Lung (tissue), 12 donors: ENCODE measurements around the gene CEP162. TPM values are rescaled to one million over a fixed set of nuclear protein-coding genes. Genes with fewer than 3 reads are reported as not detected.

ENCODE experiments used
- ATAC-seq: fragments of 200-7000 bp; cut with Tn5 transposase; one replicate; pipeline ENCODE4 v1.9.1; 2020; ENCODE audit warnings: moderate number of reproducible peaks; ENCODE audit not compliant: insufficient read depth, low FRiP score
- DNase-seq, 3 donors: peaks; one replicate each; pipeline ENCODE4 v3.0.0-alpha.2; 2013 to 2017
- H3K27ac ChIP-seq, 2 donors: one replicate each; pipeline ENCODE4 v1.5.1; 2013; ENCODE audit warnings: mild to moderate bottlenecking in 2 of 2, moderate library complexity in 2 of 2, control low read depth in 1 of 2, inconsistent platforms in 1 of 2, low read depth in 1 of 2, low read length in 1 of 2
- H3K27me3 ChIP-seq, 3 donors: one replicate each; pipeline ENCODE4 v1.5.1; 2013; ENCODE audit warnings: low read length in 2 of 3; ENCODE audit not compliant: control insufficient read depth in 3 of 3, insufficient read depth in 3 of 3
- H3K36me3 ChIP-seq, 4 donors: one replicate each; pipeline ENCODE4 v1.5.1; 2013; ENCODE audit warnings: low read length in 4 of 4, mild to moderate bottlenecking in 1 of 4, moderate library complexity in 1 of 4; ENCODE audit not compliant: control insufficient read depth in 4 of 4, insufficient read depth in 4 of 4
- H3K4me1 ChIP-seq, 5 donors: one replicate each; pipeline ENCODE4 v1.5.1; 2013; ENCODE audit warnings: low read length in 5 of 5, mild to moderate bottlenecking in 2 of 5, moderate library complexity in 1 of 5; ENCODE audit not compliant: control insufficient read depth in 5 of 5, insufficient read depth in 5 of 5
- H3K4me3 ChIP-seq: one replicate; pipeline ENCODE4 v1.5.1; 2013; ENCODE audit warnings: mild to moderate bottlenecking, control low read depth, moderate library complexity
- H3K9ac ChIP-seq, 2 donors: one replicate each; pipeline ENCODE4 v1.5.1; 2013; ENCODE audit warnings: low read length in 2 of 2, control low read depth in 1 of 2; ENCODE audit not compliant: insufficient read depth in 1 of 2
- H3K9me3 ChIP-seq, 4 donors: one replicate each; pipeline ENCODE4 v1.5.1; 2013; ENCODE audit warnings: low read length in 3 of 4, mild to moderate bottlenecking in 1 of 4, moderate library complexity in 1 of 4; ENCODE audit not compliant: control insufficient read depth in 4 of 4, insufficient read depth in 3 of 4
- WGBS, 2 donors: extraction: QIAGEN DNeasy Blood & Tissue Kit; methylation state at CpG; one replicate each; pipeline ENCODE4 v1.1.7; 2013; 5-methylcytosine and 5-hydroxymethylcytosine counted together
- polyA plus RNA-seq, 2 donors: library from polyadenylated mRNA; stranded (reverse); fragments of 200-250 nt; gene quantifications; one replicate each; pipeline ENCODE4 v1.2.1, GENCODE V29; 2013
- total RNA-seq, 2 donors: library from RNA; depleted of rRNA in 1 of 2; stranded (reverse); fragments of >200 nt in 1 of 2; gene quantifications; one replicate each; pipeline ENCODE4 v1.2.1, GENCODE V29; 2014 to 2021
- TF ChIP-seq, protein P1 (sequence below): IDR thresholded peaks from 2 replicates; pipeline ENCODE4 v1.5.1; 2012; ENCODE audit warnings: mild to moderate bottlenecking; ENCODE audit errors: control extremely low read depth, extremely low read depth
- donor health status: control.
- donor health status: control.
- donor health status: Bipolar disorder and iron deficiency.
- donor health status: healthy.
- donor health status: DM: yes; HTN: yes; CAD: no.

The CEP162 gene
- total and polyA plus RNA-seq, 4 donors, result 4.3 to 25.6 (median 8.7) TPM

DNA sequence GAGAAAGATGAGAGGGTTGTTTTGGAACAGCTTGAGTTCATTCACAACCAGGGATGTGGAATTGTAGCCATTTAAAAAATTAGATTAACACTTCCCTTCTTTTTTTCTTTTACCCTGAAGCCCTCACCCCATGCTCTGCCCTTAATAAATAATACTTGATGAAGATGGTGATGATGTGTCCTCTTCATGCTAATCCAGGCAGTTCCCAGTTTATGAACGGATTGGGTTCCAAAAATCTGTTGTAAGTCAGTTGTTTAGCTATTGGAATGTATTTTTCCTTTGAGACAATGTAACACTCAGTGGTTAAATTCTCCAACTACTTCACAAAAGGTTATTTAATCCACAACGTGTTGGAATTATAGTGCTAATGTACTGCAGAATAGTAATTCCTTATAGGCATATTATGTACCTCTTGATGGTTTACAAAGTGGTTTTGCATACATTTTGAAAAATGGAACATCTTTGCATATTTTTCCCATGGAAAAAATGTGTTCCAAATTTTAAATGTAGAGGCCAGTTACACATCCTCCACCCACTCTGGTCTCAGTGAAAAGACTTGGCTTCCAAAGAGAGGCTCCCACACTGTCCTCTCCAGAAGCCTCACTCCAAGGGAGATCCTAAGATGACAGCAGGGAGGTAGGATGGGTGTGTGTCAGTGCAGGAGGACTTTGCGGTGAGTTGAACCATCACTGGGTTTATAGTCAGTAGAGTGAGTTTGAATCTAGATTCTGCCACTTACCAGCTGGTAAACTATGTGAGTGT is 45.8 kb upstream of the CEP162 start:
- Histone ChIP-seq H3K4me3 (no peak overlapping the region), H3K9ac (no peak overlapping the region), H3K36me3 (no peaks in the 10 kb centered on the region), H3K27ac (no peak overlapping the region), H3K4me1 (no peaks in the 10 kb centered on the region), H3K9me3 (no peaks in the 10 kb centered on the region), H3K27me3 (no peaks in the 10 kb centered on the region)
- TF ChIP-seq, protein P1, sequence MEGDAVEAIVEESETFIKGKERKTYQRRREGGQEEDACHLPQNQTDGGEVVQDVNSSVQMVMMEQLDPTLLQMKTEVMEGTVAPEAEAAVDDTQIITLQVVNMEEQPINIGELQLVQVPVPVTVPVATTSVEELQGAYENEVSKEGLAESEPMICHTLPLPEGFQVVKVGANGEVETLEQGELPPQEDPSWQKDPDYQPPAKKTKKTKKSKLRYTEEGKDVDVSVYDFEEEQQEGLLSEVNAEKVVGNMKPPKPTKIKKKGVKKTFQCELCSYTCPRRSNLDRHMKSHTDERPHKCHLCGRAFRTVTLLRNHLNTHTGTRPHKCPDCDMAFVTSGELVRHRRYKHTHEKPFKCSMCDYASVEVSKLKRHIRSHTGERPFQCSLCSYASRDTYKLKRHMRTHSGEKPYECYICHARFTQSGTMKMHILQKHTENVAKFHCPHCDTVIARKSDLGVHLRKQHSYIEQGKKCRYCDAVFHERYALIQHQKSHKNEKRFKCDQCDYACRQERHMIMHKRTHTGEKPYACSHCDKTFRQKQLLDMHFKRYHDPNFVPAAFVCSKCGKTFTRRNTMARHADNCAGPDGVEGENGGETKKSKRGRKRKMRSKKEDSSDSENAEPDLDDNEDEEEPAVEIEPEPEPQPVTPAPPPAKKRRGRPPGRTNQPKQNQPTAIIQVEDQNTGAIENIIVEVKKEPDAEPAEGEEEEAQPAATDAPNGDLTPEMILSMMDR, result no peak
- DNase-seq (no peak), ATAC-seq (no peak)
- 65 to 78% methylated on average over 3 of the region's 3 CpGs for WGBS, 2 donors

DNA sequence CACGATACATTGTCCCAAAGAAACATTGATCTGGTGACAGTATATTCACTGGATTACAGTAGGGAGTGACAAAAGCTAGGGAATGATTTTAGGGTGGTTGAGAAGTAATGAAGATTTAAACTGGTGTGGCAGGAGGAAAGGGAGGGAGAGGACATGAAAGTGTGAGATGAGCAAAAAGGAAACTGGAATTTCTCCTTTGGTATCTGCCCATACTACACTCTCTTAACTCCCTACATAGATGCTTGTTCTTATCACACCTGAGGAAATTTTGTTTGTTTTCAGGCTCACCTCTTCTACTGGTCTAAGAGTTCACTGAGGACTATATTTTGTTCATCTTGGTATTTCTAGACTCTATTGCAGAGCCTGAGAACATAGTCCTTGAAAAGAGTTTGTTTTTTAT is 44.9 kb upstream of the CEP162 start:
- no peaks in the 10 kb centered on the region for H3K36me3 ChIP-seq
- ATAC-seq, result no peak
- no peak for DNase-seq
- TF ChIP-seq, protein P1, result no peak
- H3K27ac ChIP-seq, result no peak overlapping the region
- no peak overlapping the region for H3K4me3 ChIP-seq
- no peaks in the 10 kb centered on the region for H3K4me1 ChIP-seq
- no peak overlapping the region for H3K9ac ChIP-seq
- no peaks in the 10 kb centered on the region for H3K9me3 ChIP-seq
- H3K27me3 ChIP-seq, result no peaks in the 10 kb centered on the region
- 87% methylated on average over 1 of the region's 1 CpG for WGBS, 2 donors

DNA sequence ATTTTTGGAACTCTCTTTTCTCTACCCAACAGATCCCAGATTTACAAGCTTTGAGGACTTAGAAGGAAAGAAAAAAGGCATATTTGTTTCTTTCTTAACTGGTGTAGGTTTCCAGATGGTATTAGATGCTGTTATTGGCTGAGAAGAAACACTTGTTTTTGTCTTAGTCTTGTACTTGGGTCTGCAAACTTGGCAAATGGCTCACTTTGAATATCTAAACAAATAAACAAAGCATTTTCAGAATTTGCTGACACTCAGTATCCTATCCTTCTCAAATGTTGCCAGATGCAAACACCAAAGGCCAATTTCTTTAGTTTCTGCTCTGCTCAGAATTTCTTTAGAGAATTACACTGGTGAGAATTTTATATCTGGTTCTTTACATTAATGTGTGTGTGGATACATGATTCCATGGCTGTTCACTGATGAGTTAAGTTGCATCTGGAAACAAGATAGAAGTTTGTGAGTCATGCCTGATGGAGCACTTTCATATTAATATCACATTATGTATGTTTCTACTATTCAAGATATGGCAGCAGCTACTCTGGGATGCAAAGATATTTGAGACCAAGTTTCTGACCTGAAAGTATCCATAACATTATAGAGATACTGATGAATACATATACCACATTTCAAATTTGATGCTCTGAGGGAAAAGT is 43.7 kb upstream of the CEP162 start:
- DNase-seq (peak in 2 of 3 donors; percentile 36 to 40), ATAC-seq (no peak)
- TF ChIP-seq, protein P1, result no peak
- Histone ChIP-seq H3K4me3 (no peak overlapping the region), H3K36me3 (no peaks in the 10 kb centered on the region), H3K9ac (no peak overlapping the region), H3K4me1 (no peaks in the 10 kb centered on the region), H3K9me3 (no peaks in the 10 kb centered on the region), H3K27ac (no peak overlapping the region), H3K27me3 (no peaks in the 10 kb centered on the region)
